Esophagus squamous epithelium (tissue), 5 donors: ENCODE results near the gene DOCK11. TPM values are rescaled to one million over a fixed set of nuclear protein-coding genes. Genes with fewer than 3 reads are reported as not detected.

Experiments
- DNase-seq: peaks from one replicate; lab custom pipeline; 2025; lab: John Stamatoyannopoulos, UW
- H3K27ac ChIP-seq, 4 donors: fragments of 200-600 bp; sonication (generic); one replicate each; pipeline ENCODE4 v1.5.1; 2016 to 2019; ENCODE audit warnings: mild to moderate bottlenecking in 1 of 4
- H3K27me3 ChIP-seq, 4 donors: fragments of 200-600 bp; sonication (generic); 1 replicate in 3 of 4; 2 replicates in 1 of 4; pipeline versions ENCODE4 v1.5.1 to v1.6.0; 2017 to 2021; ENCODE audit warnings: antibody characterized with exemption in 1 of 4
- H3K36me3 ChIP-seq, 3 donors: fragments of 200-600 bp; sonication (generic); one replicate each; pipeline ENCODE4 v1.5.1; 2016 to 2019
- H3K4me1 ChIP-seq, 3 donors: fragments of 200-600 bp; sonication (generic); one replicate each; pipeline ENCODE4 v1.5.1; 2017 to 2019
- H3K4me3 ChIP-seq, 4 donors: fragments of 200-600 bp; sonication (generic); 1 replicate in 3 of 4; 2 replicates in 1 of 4; pipeline ENCODE4 v1.5.1; 2016 to 2019; ENCODE audit warnings: mild to moderate bottlenecking in 2 of 4, moderate library complexity in 1 of 4
- H3K9me3 ChIP-seq, 3 donors: fragments of 200-600 bp; sonication (generic); one replicate each; pipeline ENCODE4 v1.5.1; 2016 to 2019
- CTCF ChIP-seq, 6 experiments: fragments of 450-650 bp in 4 of 6; fragments of 200-600 bp in 2 of 6; sonication (generic) in 2 of 6; IDR thresholded peaks; one replicate each; pipeline ENCODE4 v1.5.1; 2016 to 2019; ENCODE audit warnings: antibody characterized with exemption in 6 of 6, mild to moderate bottlenecking in 4 of 6, moderate library complexity in 4 of 6
- POLR2A ChIP-seq, 4 donors: fragments of 450-650 bp; IDR thresholded peaks; one replicate each; pipeline ENCODE4 v1.6.1; 2017; ENCODE audit warnings: antibody characterized with exemption in 4 of 4, mild to moderate bottlenecking in 4 of 4, moderate library complexity in 3 of 4
- WGBS, 2 donors: methylation state at CpG; one replicate each; pipeline ENCODE4 v1.1.5; 2018; 5-methylcytosine and 5-hydroxymethylcytosine counted together
- intact Hi-C: fragments of 100-400 bp; cut with DNase I; formaldehyde crosslinking; loops from one replicate; pipeline ENCODE4 v1.15.0; 2022
- total RNA-seq, 4 donors: library from RNA; depleted of rRNA; stranded (reverse); fragments of >200 nt; gene quantifications; one replicate each; pipeline ENCODE4 v1.1.0, GENCODE V29; 2016
- donor health status: DM: yes; HTN: yes; CAD: no.

The DOCK11 gene
- total RNA-seq, 4 donors from 2014 or later: 1.1 to 16.4 (median 11.0) TPM

DNA sequence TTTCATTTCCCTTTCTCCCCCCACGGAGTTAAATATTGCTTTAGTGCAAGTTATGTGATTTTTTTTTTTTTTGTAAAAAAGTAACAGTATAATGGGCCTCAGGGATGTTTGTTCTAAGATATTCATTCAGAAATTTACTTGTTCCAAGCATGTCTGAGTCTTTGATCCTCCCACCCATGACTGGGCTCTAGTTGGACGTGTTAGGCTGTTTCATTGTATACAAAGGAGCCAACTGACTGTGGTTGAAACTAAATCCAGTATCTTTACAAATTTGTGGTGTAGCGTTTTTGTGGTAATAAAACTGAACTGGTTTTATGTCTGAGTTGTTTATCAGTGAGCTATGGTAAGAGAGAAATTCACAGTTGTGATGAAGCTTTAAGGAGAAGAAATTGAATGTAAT is 74.1 kb downstream of the DOCK11 start:
- Histone ChIP-seq H3K4me1 (no peaks in the 10 kb centered on the region), H3K9me3 (no peaks in the 10 kb centered on the region), H3K27ac (no peak overlapping the region), H3K36me3 (peaks cover 0 to 10% (median 0%) of the 10 kb centered on the region in 3 donors), H3K4me3 (no peak overlapping the region), H3K27me3 (no peaks in the 10 kb centered on the region)
- intact Hi-C loops: no loop called here
- 23 to 35% methylated on average over 3 of the region's 3 CpGs for WGBS, 2 donors
- TF ChIP-seq POLR2A (IDR thresholded peaks at IDR 0.05): no peak
- no peak for TF ChIP-seq CTCF (IDR thresholded peaks at IDR 0.05)
- DNase-seq: no peak

- DNase-seq: no peak
- Histone ChIP-seq H3K36me3 (peaks cover 0 to 11% (median 0%) of the 10 kb centered on the region in 3 donors), H3K4me3 (no peak overlapping the region), H3K4me1 (no peaks in the 10 kb centered on the region), H3K27ac (no peak overlapping the region), H3K9me3 (no peaks in the 10 kb centered on the region), H3K27me3 (no peaks in the 10 kb centered on the region)
- no peak for TF ChIP-seq POLR2A (IDR thresholded peaks at IDR 0.05)
- no peak for TF ChIP-seq CTCF (IDR thresholded peaks at IDR 0.05)
- intact Hi-C loops: no loop called here
- 40 to 50% methylated on average over 1 to 2 of the region's 2 CpGs for WGBS, 2 donors
These were observed 74.6 kb downstream of the DOCK11 start for GRCh38 chrX:118570209-118570608.

GRCh38 chrX:118571836-118572235 is 76.2 kb downstream of the DOCK11 start:
- no peaks in the 10 kb centered on the region for H3K27me3 ChIP-seq
- H3K36me3 ChIP-seq: peaks cover 0 to 11% (median 0%) of the 10 kb centered on the region in 3 donors
- no peak overlapping the region for H3K4me3 ChIP-seq
- no peak overlapping the region for H3K27ac ChIP-seq
- WGBS, 2 donors: 66 to 92% methylated on average over 3 of the region's 3 CpGs
- intact Hi-C loops: no loop called here
- no peaks in the 10 kb centered on the region for H3K9me3 ChIP-seq
- no peak for DNase-seq
- TF ChIP-seq CTCF (IDR thresholded peaks at IDR 0.05) (no peak), POLR2A (IDR thresholded peaks at IDR 0.05) (no peak)
- no peaks in the 10 kb centered on the region for H3K4me1 ChIP-seq

GRCh38 chrX:118574666-118575065 is 79.1 kb downstream of the DOCK11 start:
- H3K27me3 ChIP-seq: no peaks in the 10 kb centered on the region
- H3K9me3 ChIP-seq: no peaks in the 10 kb centered on the region
- H3K4me3 ChIP-seq: no peak overlapping the region
- TF ChIP-seq CTCF (IDR thresholded peaks at IDR 0.05) (no peak), POLR2A (IDR thresholded peaks at IDR 0.05) (no peak)
- WGBS, 2 donors: 89% methylated on average over 3 to 4 of the region's 4 CpGs
- intact Hi-C loops: no loop called here
- no peaks in the 10 kb centered on the region for H3K4me1 ChIP-seq
- no peak for DNase-seq
- no peak overlapping the region for H3K27ac ChIP-seq
- H3K36me3 ChIP-seq: peaks cover 0 to 11% (median 0%) of the 10 kb centered on the region in 3 donors

GRCh38 chrX:118577041-118577440 is 81.4 kb downstream of the DOCK11 start:
- Histone ChIP-seq H3K27ac (no peak overlapping the region), H3K4me1 (no peaks in the 10 kb centered on the region), H3K9me3 (no peaks in the 10 kb centered on the region), H3K4me3 (no peak overlapping the region), H3K36me3 (peaks cover 0 to 11% (median 0%) of the 10 kb centered on the region in 3 donors), H3K27me3 (no peaks in the 10 kb centered on the region)
- WGBS, 2 donors: 83% methylated on average over 5 of the region's 5 CpGs; no CpG with 5 or more reads in 1 of the 2 donors
- intact Hi-C loops: no loop called here
- no peak for TF ChIP-seq CTCF (IDR thresholded peaks at IDR 0.05)
- DNase-seq: no peak
